HFF-Myc (cell line): ENCODE data around the gene DIP2B.
"Not testable (repeated sequence)": the region's sequence is repeated elsewhere in the genome, so short reads cannot be mapped to it uniquely, and the experiment has no call there.

Experiments
- DNase-seq: peaks from one replicate; pipeline ENCODE4 v3.0.0-alpha.2; 2011; ENCODE audit warnings: low read depth; ENCODE audit errors: extremely low read depth
- H3K4me3 ChIP-seq: replicated peaks from 2 replicates; pipeline ENCODE4 v1.5.1; 2011; ENCODE audit warnings: low read depth, mild to moderate bottlenecking, control low read depth, low read length
- TF ChIP-seq, protein P1 (sequence below): IDR thresholded peaks from 2 replicates; pipeline ENCODE4 v1.5.1; 2012; ENCODE audit warnings: mild to moderate bottlenecking, low read depth, low read length, control low read depth; ENCODE audit errors: missing control alignments

DIP2B gene

DNA sequence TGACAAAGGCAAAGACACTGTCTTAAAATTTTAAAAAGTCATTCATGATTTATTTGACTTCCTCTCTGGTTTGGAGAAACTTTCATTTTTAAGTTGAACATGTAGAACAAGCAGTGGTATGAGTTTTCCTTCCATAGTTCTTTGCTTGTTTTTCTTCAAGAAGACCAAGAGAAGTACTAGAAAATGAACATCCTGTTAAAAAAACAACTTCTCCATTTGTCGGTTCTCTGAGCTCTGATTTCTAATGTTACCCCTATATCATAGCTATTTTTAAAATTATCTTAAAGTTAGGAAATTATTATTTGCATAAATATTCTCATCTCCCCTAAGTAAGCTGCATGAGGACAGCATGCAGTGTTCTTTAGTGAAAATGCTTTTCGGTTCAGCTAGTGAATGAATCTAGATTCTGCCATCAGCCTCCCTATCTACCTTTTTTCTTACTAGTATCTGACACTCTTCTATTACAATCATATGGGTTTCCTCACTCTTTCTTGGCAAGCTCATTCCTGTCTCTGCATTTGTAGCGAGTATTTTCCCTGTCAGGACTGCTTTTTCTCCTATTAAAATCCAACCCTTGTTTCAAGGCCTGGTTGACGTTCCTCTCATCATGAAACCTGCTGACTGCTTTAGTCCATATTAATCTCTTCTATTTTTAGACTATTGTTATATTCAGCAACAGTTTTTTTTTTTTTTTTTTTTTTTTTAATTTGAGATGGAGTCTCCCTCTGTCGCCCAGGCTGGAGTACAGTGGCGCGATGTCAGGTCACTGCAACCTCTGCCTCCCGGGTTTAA lies 15.8 kb downstream of the DIP2B start:
- TF ChIP-seq, protein P1, sequence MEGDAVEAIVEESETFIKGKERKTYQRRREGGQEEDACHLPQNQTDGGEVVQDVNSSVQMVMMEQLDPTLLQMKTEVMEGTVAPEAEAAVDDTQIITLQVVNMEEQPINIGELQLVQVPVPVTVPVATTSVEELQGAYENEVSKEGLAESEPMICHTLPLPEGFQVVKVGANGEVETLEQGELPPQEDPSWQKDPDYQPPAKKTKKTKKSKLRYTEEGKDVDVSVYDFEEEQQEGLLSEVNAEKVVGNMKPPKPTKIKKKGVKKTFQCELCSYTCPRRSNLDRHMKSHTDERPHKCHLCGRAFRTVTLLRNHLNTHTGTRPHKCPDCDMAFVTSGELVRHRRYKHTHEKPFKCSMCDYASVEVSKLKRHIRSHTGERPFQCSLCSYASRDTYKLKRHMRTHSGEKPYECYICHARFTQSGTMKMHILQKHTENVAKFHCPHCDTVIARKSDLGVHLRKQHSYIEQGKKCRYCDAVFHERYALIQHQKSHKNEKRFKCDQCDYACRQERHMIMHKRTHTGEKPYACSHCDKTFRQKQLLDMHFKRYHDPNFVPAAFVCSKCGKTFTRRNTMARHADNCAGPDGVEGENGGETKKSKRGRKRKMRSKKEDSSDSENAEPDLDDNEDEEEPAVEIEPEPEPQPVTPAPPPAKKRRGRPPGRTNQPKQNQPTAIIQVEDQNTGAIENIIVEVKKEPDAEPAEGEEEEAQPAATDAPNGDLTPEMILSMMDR: no peak
- no peak for DNase-seq
- H3K4me3 ChIP-seq: no peak overlapping the region

DNA sequence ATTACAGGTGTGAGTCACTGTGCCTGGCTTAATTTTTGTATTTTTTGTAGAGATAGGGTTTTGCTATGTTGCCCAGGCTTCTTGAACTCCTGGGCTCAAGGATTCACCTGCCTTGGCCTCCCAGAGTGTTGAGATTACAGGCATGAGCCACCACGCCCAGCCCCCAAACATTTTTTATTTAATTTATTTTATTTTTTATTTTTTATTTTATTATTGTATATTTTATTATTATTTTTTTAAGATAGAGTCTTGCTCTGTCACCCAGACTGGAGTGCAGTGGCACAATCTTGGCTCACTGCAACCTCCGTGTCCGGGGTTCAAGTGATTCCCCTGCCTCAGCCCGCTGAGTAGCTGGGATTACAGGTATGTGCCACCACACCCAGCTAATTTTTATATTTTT lies 17.0 kb downstream of the DIP2B start:
- not testable (repeated sequence) for H3K4me3 ChIP-seq, DNase-seq

DNA sequence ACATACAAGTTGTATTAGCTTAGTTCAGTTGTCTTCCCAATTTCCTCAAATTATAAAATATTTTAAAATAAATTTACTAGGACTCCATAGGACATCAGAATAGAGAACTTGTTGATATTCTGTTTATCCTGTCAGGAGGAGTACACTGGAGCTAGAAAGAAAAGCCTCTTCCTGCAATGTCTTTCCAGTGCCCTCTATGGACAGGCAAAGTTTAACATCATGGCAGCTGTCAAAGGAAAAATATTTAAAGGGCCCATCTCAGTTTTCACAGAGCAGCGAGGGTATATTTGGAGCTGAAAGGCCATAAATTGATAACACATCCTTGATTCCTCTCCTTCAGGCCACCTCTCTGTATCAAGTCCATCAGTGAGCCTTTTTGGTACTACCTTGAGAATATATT lies 19.0 kb downstream of the DIP2B start:
- H3K4me3 ChIP-seq: no peak overlapping the region
- TF ChIP-seq, protein P1: no peak
- no peak for DNase-seq

DNA sequence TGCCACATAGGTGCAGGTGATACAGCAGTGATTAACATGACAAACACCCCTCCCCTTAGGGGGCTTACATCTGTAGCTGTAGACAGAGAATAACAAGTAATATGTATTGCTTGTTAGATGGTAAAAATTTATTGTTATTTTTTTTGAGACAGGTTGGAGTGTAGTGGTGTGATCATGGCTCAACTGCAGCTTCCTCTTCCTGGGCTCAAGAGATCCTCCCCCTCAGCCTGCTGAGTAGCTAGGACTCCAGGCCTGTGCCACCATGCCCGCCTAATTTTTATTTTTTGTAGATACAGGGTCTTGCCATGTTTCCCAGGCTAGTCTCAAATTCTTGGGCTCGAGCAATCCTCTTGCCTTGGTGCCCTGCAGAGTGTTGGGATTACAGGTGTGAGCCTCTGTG lies 19.8 kb downstream of the DIP2B start:
- H3K4me3 ChIP-seq: no peak overlapping the region
- no peak for DNase-seq
- TF ChIP-seq, protein P1: no peak

DNA sequence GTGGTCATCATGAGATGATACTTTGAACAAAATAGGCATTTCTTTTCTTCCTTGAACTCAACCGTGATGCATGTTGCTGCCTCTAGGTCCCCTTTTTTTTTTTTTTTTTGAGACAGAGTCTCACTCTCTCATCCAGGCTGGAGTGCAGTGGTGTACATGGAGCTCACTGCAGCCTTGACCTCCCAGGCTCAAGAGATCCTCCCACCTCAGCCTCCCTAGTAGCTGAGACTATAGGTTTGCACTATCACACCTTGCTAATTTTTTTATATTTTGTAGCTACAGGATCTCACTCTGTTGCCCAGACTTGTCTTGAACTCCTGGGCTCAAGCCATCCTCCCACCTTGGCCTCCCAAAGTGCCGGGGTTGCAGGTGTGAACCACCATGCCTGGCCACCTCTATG lies 20.6 kb downstream of the DIP2B start:
- H3K4me3 ChIP-seq: no peak overlapping the region
- TF ChIP-seq, protein P1: no peak
- DNase-seq: no peak

DNA sequence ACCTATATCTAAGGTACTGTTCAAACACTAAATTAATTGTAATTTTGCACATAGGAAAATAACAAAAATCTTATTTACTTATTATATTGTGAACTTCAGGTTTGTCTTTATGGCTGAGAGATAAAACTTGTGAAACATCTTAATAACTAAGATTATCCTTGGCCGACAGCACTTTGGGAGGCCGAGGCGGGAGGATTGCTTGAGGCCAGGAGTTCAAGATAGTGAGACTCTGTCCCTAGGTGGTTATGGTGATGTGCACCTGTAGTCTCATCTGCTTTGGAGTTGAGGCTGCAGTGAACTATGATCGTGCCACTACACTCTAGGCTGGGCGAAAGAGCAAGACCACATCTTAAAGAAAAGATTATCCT lies 22.6 kb downstream of the DIP2B start:
- DNase-seq: no peak
- TF ChIP-seq, protein P1: no peak
- H3K4me3 ChIP-seq: no peak overlapping the region

DNA sequence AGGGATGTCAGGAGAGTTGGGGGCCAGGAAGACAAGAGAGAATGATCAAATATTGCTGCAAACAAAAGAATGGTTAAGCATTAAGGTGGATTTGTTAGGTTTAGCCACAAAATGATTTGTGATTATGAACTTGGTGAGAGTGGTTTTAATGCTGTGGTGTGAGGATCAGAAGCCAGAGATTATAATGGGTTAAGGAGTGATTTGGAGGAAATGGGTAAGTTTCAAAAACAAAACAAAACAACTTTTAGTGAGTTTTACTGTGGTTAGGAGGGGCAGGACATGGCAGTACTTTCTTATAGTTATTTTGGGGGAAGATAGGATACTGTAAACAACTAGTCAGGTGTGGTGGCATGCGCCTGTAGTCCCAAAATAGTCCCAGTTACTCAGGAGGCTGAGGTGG lies 24.0 kb downstream of the DIP2B start:
- TF ChIP-seq, protein P1: no peak
- no peak for DNase-seq
- no peak overlapping the region for H3K4me3 ChIP-seq
